PC-3 (cell line): ENCODE measurements around the gene ARHGAP26. TPM values are rescaled to one million over a fixed set of nuclear protein-coding genes. Genes with fewer than 3 reads are reported as not detected.

Source experiments
- ATAC-seq: fragments of 200-7000 bp; cut with Tn5 transposase; 2 replicates; pipeline ENCODE4 v1.9.1; 2020; ENCODE audit warnings: mild to moderate bottlenecking, moderate library complexity
- BruUV-seq: library from RNA; stranded (reverse); fragments of 400-500 nt; replicated peaks from 2 replicates; lab custom pipeline; 2021; lab: Mats Ljungman, UMichigan
- CTCF ChIA-PET: fragments of 300-600 bp; sonication (Branson Sonifier 250); formaldehyde crosslinking; loops from one replicate; lab custom pipeline; 2022; ENCODE audit warnings: antibody characterized with exemption; lab: Charles Lee
- POLR2A ChIA-PET: fragments of 300-600 bp; sonication (Branson Sonifier 250); formaldehyde crosslinking; loops from one replicate; lab custom pipeline; 2022; ENCODE audit warnings: antibody characterized with exemption; ENCODE audit not compliant: unreplicated experiment; lab: Charles Lee
- DNase-seq: peaks from one replicate; pipeline ENCODE4 v3.0.0-alpha.2; 2015
- H2AFZ ChIP-seq: fragments of 300-600 bp; sonication (generic); 2 replicates; pipeline ENCODE4 v1.6.0; 2016; ENCODE audit warnings: antibody characterized with exemption, low read length
- H3F3A ChIP-seq: fragments of 300-600 bp; sonication (generic); one replicate; pipeline ENCODE4 v1.6.0; 2017; ENCODE audit warnings: antibody characterized with exemption, low read length, control low read depth, mild to moderate bottlenecking; ENCODE audit not compliant: unreplicated experiment
- H3K27ac ChIP-seq: fragments of 300-600 bp; sonication (generic); 2 replicates; pipeline ENCODE4 v1.5.1; 2016; ENCODE audit warnings: mild to moderate bottlenecking, low read length
- H3K27me3 ChIP-seq: fragments of 300-600 bp; sonication (generic); 2 replicates; pipeline ENCODE4 v1.6.1; 2016; ENCODE audit warnings: low read length, mixed read lengths
- H3K36me3 ChIP-seq: fragments of 300-600 bp; sonication (generic); 2 replicates; pipeline ENCODE4 v1.6.1; 2016; ENCODE audit warnings: low read depth, mixed run types, low read length, mixed read lengths
- H3K4me1 ChIP-seq: fragments of 300-600 bp; sonication (generic); 2 replicates; pipeline ENCODE4 v1.5.1; 2016; ENCODE audit warnings: low read length; ENCODE audit not compliant: insufficient read depth
- H3K4me2 ChIP-seq: fragments of 300-600 bp; sonication (generic); 2 replicates; pipeline ENCODE4 v1.6.0; 2016; ENCODE audit warnings: low read length
- H3K4me3 ChIP-seq: fragments of 300-600 bp; sonication (generic); 2 replicates; pipeline ENCODE4 v1.5.1; 2016; ENCODE audit warnings: mild to moderate bottlenecking, low read length, mixed read lengths
- H3K79me2 ChIP-seq: fragments of 300-600 bp; sonication (generic); 2 replicates; pipeline ENCODE4 v1.6.1; 2017; ENCODE audit warnings: low read length, mixed read lengths
- H3K9ac ChIP-seq: fragments of 300-600 bp; sonication (generic); 2 replicates; pipeline ENCODE4 v1.6.0; 2016; ENCODE audit warnings: mild to moderate bottlenecking, low read length
- H3K9me2 ChIP-seq: fragments of 300-600 bp; sonication (generic); replicated peaks from 2 replicates; pipeline ENCODE4 v1.6.1; 2016; ENCODE audit warnings: mixed run types, low read length, mixed read lengths
- H3K9me3 ChIP-seq: fragments of 300-600 bp; sonication (generic); 2 replicates; pipeline ENCODE4 v1.6.1; 2016; ENCODE audit warnings: low read length, mixed read lengths
- H4K20me1 ChIP-seq: fragments of 300-600 bp; sonication (generic); 2 replicates; pipeline ENCODE4 v1.6.1; 2016; ENCODE audit warnings: low read length, mixed read lengths
- CTCF ChIP-seq: fragments of 300-600 bp; sonication (generic); conservative IDR thresholded peaks from 2 replicates; pipeline ENCODE4 v1.5.1; 2017; ENCODE audit warnings: antibody characterized with exemption, low read depth, mild to moderate bottlenecking, low read length
- EZH2 ChIP-seq: fragments of 300-600 bp; sonication (generic); IDR thresholded peaks from one replicate; pipeline ENCODE4 v1.6.1; 2017; ENCODE audit warnings: antibody characterized with exemption, mild to moderate bottlenecking, low read length; ENCODE audit not compliant: unreplicated experiment
- EZH2phosphoT487 ChIP-seq: fragments of 300-600 bp; sonication (generic); IDR thresholded peaks from 2 replicates; pipeline ENCODE4 v1.6.1; 2018; ENCODE audit warnings: mild to moderate bottlenecking, antibody characterized with exemption, low read length, borderline replicate concordance
- intact Hi-C: fragments of 100-400 bp; cut with micrococcal nuclease; formaldehyde crosslinking; loops from 2 replicates; pipeline ENCODE4 v1.9.0; 2023
- total RNA-seq: library from RNA; depleted of rRNA; stranded (reverse); fragments of >200 nt; gene quantifications from 2 replicates; pipeline ENCODE4 v1.2.3, GENCODE V29; 2014

ARHGAP26 gene
- total RNA-seq, 1 experiment from 2014 or later: 11.7 TPM

GRCh38 chr5:143073766-143074165 is 303.6 kb downstream of the ARHGAP26 start:
- TF ChIP-seq EZH2phosphoT487 (no peak), CTCF (no peak)
- Histone ChIP-seq H2AFZ (no peak overlapping the region), H3K9ac (no peak overlapping the region), H3K27ac (no peak overlapping the region), H3K4me2 (no peak overlapping the region), H3K4me1 (no peaks in the 10 kb centered on the region), H3F3A (no peaks in the 10 kb centered on the region), H3K4me3 (no peak overlapping the region), H3K79me2 (no peaks in the 10 kb centered on the region), H3K36me3 (no peaks in the 10 kb centered on the region), H3K9me3 (no peaks in the 10 kb centered on the region), H3K9me2 (no peaks in the 10 kb centered on the region), H3K27me3 (no peaks in the 10 kb centered on the region), H4K20me1 (no peaks in the 10 kb centered on the region)
- ATAC-seq (no peak), DNase-seq (no peak)
- POLR2A ChIA-PET: no interaction called here
- intact Hi-C loops: no loop called here
- CTCF ChIA-PET: no interaction called here
- BruUV-seq: no TSS peak

GRCh38 chr5:143074414-143074996 is 304.3 kb downstream of the ARHGAP26 start:
- DNase-seq (no peak), ATAC-seq (no peak)
- Histone ChIP-seq H3K27ac (no peak overlapping the region), H3K4me3 (no peak overlapping the region), H3K9me2 (no peaks in the 10 kb centered on the region), H3K9ac (no peak overlapping the region), H4K20me1 (no peaks in the 10 kb centered on the region), H3K4me1 (no peaks in the 10 kb centered on the region), H3K4me2 (no peak overlapping the region), H3K9me3 (no peaks in the 10 kb centered on the region), H3F3A (no peaks in the 10 kb centered on the region), H2AFZ (no peak overlapping the region), H3K79me2 (no peaks in the 10 kb centered on the region), H3K27me3 (no peaks in the 10 kb centered on the region), H3K36me3 (no peaks in the 10 kb centered on the region)
- ChIA-PET CTCF (no interaction called here), POLR2A (no interaction called here)
- TF ChIP-seq EZH2: no peak
- TF ChIP-seq EZH2phosphoT487: no peak
- intact Hi-C loops: no loop called here
- BruUV-seq: no TSS peak

- Histone ChIP-seq H3K9me3 (no peaks in the 10 kb centered on the region), H3K36me3 (no peaks in the 10 kb centered on the region), H3K79me2 (no peaks in the 10 kb centered on the region), H3K9ac (no peak overlapping the region), H3F3A (no peaks in the 10 kb centered on the region), H3K4me1 (no peaks in the 10 kb centered on the region), H3K27me3 (no peaks in the 10 kb centered on the region), H3K4me3 (no peak overlapping the region), H3K9me2 (no peaks in the 10 kb centered on the region), H4K20me1 (no peaks in the 10 kb centered on the region), H2AFZ (no peak overlapping the region), H3K27ac (no peak overlapping the region), H3K4me2 (no peak overlapping the region)
- TF ChIP-seq EZH2phosphoT487 (no peak), CTCF (no peak), EZH2 (no peak)
- ChIA-PET POLR2A (no interaction called here), CTCF (no interaction called here)
- no peak for DNase-seq
- intact Hi-C loops: no loop called here
- no peak for ATAC-seq
- no TSS peak for BruUV-seq
These were observed 306.2 kb downstream of the ARHGAP26 start for GRCh38 chr5:143076377-143076776.
